ENCODE results near the gene ZNF670.

The ZNF670 gene

GRCh38 chr1:247103859-247104591, 25.4 kb upstream of the ZNF670 start, which contains the start of gene ZNF669:
Gene ZNF669, minus strand, starts transcription at chr1:247104356. Its CDS starts 157 bp downstream, at chr1:247104199.
- DNase-seq (ENCODE audit: low spot score), result peak; percentile 97

GRCh38 chr1:247102381-247102780, 23.8 kb upstream of the ZNF670 start:
- no peak for DNase-seq (ENCODE audit: low spot score)

GRCh38 chr1:247100676-247101279, 22.2 kb upstream of the ZNF670 start:
- DNase-seq (ENCODE audit: low spot score), result no peak

- DNase-seq (ENCODE audit: low spot score), result no peak
Measured at GRCh38 chr1:247096958-247097357, 18.3 kb upstream of the ZNF670 start.

GRCh38 chr1:247096544-247096943, 17.9 kb upstream of the ZNF670 start:
- DNase-seq (ENCODE audit: low spot score), result no peak

- no peak for DNase-seq (ENCODE audit: low spot score)
Measured at GRCh38 chr1:247096112-247096511, 17.5 kb upstream of the ZNF670 start.

GRCh38 chr1:247090455-247090854, 11.8 kb upstream of the ZNF670 start:
- DNase-seq (ENCODE audit: low spot score), result no peak

GRCh38 chr1:247089616-247090375, 11.2 kb upstream of the ZNF670 start:
- DNase-seq (ENCODE audit: low spot score), result no peak

GRCh38 chr1:247088967-247089366, 10.4 kb upstream of the ZNF670 start:
- DNase-seq (ENCODE audit: low spot score), result no peak

- DNase-seq (ENCODE audit: low spot score), result no peak
Measured at GRCh38 chr1:247087256-247087655, 8.6 kb upstream of the ZNF670 start.

- DNase-seq (ENCODE audit: low spot score), result no peak
Measured at GRCh38 chr1:247085310-247085709, 6.7 kb upstream of the ZNF670 start.

GRCh38 chr1:247084771-247085170, 6.2 kb upstream of the ZNF670 start:
- no peak for DNase-seq (ENCODE audit: low spot score)

- DNase-seq (ENCODE audit: low spot score), result no peak
Measured at GRCh38 chr1:247079141-247079874, 697 bp upstream of the ZNF670 start.

GRCh38 chr1:247077876-247078257, 744 bp downstream of the ZNF670 start:
- peak; percentile 8 for DNase-seq (ENCODE audit: low spot score)

GRCh38 chr1:247077213-247077612, 1.4 kb downstream of the ZNF670 start:
- no peak for DNase-seq (ENCODE audit: low spot score)

GRCh38 chr1:247070645-247071044, 8.0 kb downstream of the ZNF670 start:
- no peak for DNase-seq (ENCODE audit: low spot score)

GRCh38 chr1:247064304-247064703, 14.3 kb downstream of the ZNF670 start:
- no peak for DNase-seq (ENCODE audit: low spot score)

GRCh38 chr1:247060771-247061170, 17.8 kb downstream of the ZNF670 start:
- no peak for DNase-seq (ENCODE audit: low spot score)

- DNase-seq (ENCODE audit: low spot score), result no peak
Measured at GRCh38 chr1:247056071-247056470, 22.5 kb downstream of the ZNF670 start.

GRCh38 chr1:247054992-247055415, 23.6 kb downstream of the ZNF670 start:
- DNase-seq (ENCODE audit: low spot score), result no peak

GRCh38 chr1:247047702-247048101, 30.9 kb downstream of the ZNF670 start:
- no peak for DNase-seq (ENCODE audit: low spot score)

GRCh38 chr1:247047260-247047659, 31.4 kb downstream of the ZNF670 start:
- DNase-seq (ENCODE audit: low spot score), result no peak

Measured in pons (tissue), 1 donor.